Skeletal muscle tissue (tissue), 4 donors: ENCODE data around the gene LRBA. TPM values are rescaled to one million over a fixed set of nuclear protein-coding genes. Genes with fewer than 3 reads are reported as not detected.

Experiments
- H3K27ac ChIP-seq: one replicate; pipeline ENCODE4 v1.7.0; 2013; ENCODE audit warnings: mild to moderate bottlenecking, low read depth, low read length, inconsistent platforms
- H3K27me3 ChIP-seq, 3 donors: one replicate each; pipeline ENCODE4 v1.7.0; 2013; ENCODE audit warnings: low read length in 3 of 3; ENCODE audit not compliant: control insufficient read depth in 3 of 3, insufficient read depth in 3 of 3
- H3K36me3 ChIP-seq, 3 donors: one replicate each; pipeline ENCODE4 v1.7.0; 2013; ENCODE audit warnings: low read length in 3 of 3; ENCODE audit not compliant: control insufficient read depth in 3 of 3, insufficient read depth in 3 of 3
- H3K4me1 ChIP-seq, 3 donors: one replicate each; pipeline ENCODE4 v1.7.0; 2013; ENCODE audit warnings: low read length in 3 of 3, mild to moderate bottlenecking in 3 of 3; ENCODE audit not compliant: control insufficient read depth in 3 of 3, insufficient read depth in 3 of 3
- H3K4me3 ChIP-seq, 3 donors: one replicate each; pipeline ENCODE4 v1.7.0; 2013; ENCODE audit warnings: low read length in 3 of 3
- H3K9ac ChIP-seq, 3 donors: one replicate each; pipeline ENCODE4 v1.7.0; 2013; ENCODE audit warnings: low read length in 3 of 3, mild to moderate bottlenecking in 3 of 3, moderate library complexity in 2 of 3, low read depth in 1 of 3
- H3K9me3 ChIP-seq, 3 donors: one replicate each; pipeline ENCODE4 v1.7.0; 2013; ENCODE audit warnings: low read length in 3 of 3; ENCODE audit not compliant: control insufficient read depth in 3 of 3
- total RNA-seq: library from RNA; depleted of rRNA; stranded (reverse); fragments of >200 nt; gene quantifications from one replicate; pipeline ENCODE4 v1.2.3, GENCODE V29; 2014
- donor health status: Osteomylitis.

Gene LRBA
- total RNA-seq, 1 donor from 2014 or later: 58.5 TPM

GRCh38 chr4:150268444-150268843 is 746.6 kb downstream of the LRBA start:
- Histone ChIP-seq H3K27ac (no peak overlapping the region), H3K27me3 (no peaks in the 10 kb centered on the region), H3K4me1 (no peaks in the 10 kb centered on the region), H3K36me3 (no peaks in the 10 kb centered on the region), H3K4me3 (no peak overlapping the region), H3K9me3 (no peaks in the 10 kb centered on the region), H3K9ac (no peak overlapping the region)

- Histone ChIP-seq H3K4me1 (no peaks in the 10 kb centered on the region), H3K27me3 (no peaks in the 10 kb centered on the region), H3K36me3 (no peaks in the 10 kb centered on the region), H3K9me3 (no peaks in the 10 kb centered on the region), H3K4me3 (no peak overlapping the region), H3K9ac (no peak overlapping the region), H3K27ac (no peak overlapping the region)
Observed at GRCh38 chr4:150265806-150266205, 749.3 kb downstream of the LRBA start.

- Histone ChIP-seq H3K9ac (no peak overlapping the region), H3K4me3 (no peak overlapping the region), H3K27ac (no peak overlapping the region), H3K9me3 (no peaks in the 10 kb centered on the region), H3K36me3 (no peaks in the 10 kb centered on the region), H3K27me3 (no peaks in the 10 kb centered on the region), H3K4me1 (no peaks in the 10 kb centered on the region)
Observed at GRCh38 chr4:150264595-150265161, 750.4 kb downstream of the LRBA start.

- no peak overlapping the region for H3K9ac ChIP-seq
- H3K9me3 ChIP-seq: no peaks in the 10 kb centered on the region
- H3K27ac ChIP-seq: no peak overlapping the region
- no peaks in the 10 kb centered on the region for H3K27me3 ChIP-seq
- H3K36me3 ChIP-seq: no peaks in the 10 kb centered on the region
- H3K4me3 ChIP-seq: no peak overlapping the region
- H3K4me1 ChIP-seq: no peaks in the 10 kb centered on the region
Observed at GRCh38 chr4:150262611-150263010, 752.5 kb downstream of the LRBA start.

- Histone ChIP-seq H3K9me3 (no peaks in the 10 kb centered on the region), H3K4me1 (no peaks in the 10 kb centered on the region), H3K27me3 (no peaks in the 10 kb centered on the region), H3K36me3 (no peaks in the 10 kb centered on the region), H3K9ac (no peak overlapping the region), H3K27ac (no peak overlapping the region), H3K4me3 (no peak overlapping the region)
Observed at GRCh38 chr4:150261571-150261970, 753.5 kb downstream of the LRBA start.

GRCh38 chr4:150259861-150260567 is 755.1 kb downstream of the LRBA start:
- Histone ChIP-seq H3K27me3 (no peaks in the 10 kb centered on the region), H3K4me3 (no peak overlapping the region), H3K27ac (no peak overlapping the region), H3K9me3 (no peaks in the 10 kb centered on the region), H3K4me1 (no peaks in the 10 kb centered on the region), H3K36me3 (no peaks in the 10 kb centered on the region), H3K9ac (no peak overlapping the region)

- no peak overlapping the region for H3K4me3 ChIP-seq
- H3K4me1 ChIP-seq: no peaks in the 10 kb centered on the region
- no peaks in the 10 kb centered on the region for H3K36me3 ChIP-seq
- H3K9ac ChIP-seq: no peak overlapping the region
- H3K27ac ChIP-seq: no peak overlapping the region
- no peaks in the 10 kb centered on the region for H3K27me3 ChIP-seq
- no peaks in the 10 kb centered on the region for H3K9me3 ChIP-seq
Observed at GRCh38 chr4:150258569-150258968, 756.5 kb downstream of the LRBA start.

GRCh38 chr4:150256841-150257730 is 758.0 kb downstream of the LRBA start:
- no peaks in the 10 kb centered on the region for H3K27me3 ChIP-seq
- H3K36me3 ChIP-seq: no peaks in the 10 kb centered on the region
- H3K4me1 ChIP-seq: no peaks in the 10 kb centered on the region
- no peaks in the 10 kb centered on the region for H3K9me3 ChIP-seq
- H3K27ac ChIP-seq: no peak overlapping the region
- no peak overlapping the region for H3K9ac ChIP-seq
- no peak overlapping the region for H3K4me3 ChIP-seq

GRCh38 chr4:150256225-150256620 is 758.9 kb downstream of the LRBA start:
- H3K27ac ChIP-seq: no peak overlapping the region

More at GRCh38 chr4:150256225-150256620, 758.9 kb downstream of the LRBA start:
- Histone ChIP-seq H3K4me1 (no peaks in the 10 kb centered on the region), H3K9me3 (no peaks in the 10 kb centered on the region), H3K4me3 (no peak overlapping the region), H3K36me3 (no peaks in the 10 kb centered on the region), H3K9ac (no peak overlapping the region), H3K27me3 (no peaks in the 10 kb centered on the region)
